Measurements from ENCODE around the gene DEK.

DNA sequence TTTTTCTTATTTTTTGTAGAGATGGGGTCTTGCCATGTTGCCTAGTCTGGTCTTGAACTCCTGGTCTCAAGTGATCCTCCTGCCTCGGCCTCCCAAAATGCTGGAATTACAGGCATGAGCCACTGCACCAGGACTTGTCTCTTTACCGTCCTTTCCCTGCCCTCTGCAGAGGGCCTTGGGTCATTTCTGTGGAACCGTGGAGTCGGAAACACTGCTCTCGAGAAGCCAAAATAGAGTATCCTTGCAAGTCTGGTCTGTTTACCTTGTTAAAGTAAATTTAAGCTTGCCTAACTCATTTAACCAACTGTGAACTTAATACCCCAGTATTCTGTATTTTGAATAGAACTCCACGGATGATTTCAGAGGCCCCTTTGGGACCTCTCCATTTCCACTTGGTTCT, 57.7 kb downstream of the DEK start:
- TF ChIP-seq, protein P1, sequence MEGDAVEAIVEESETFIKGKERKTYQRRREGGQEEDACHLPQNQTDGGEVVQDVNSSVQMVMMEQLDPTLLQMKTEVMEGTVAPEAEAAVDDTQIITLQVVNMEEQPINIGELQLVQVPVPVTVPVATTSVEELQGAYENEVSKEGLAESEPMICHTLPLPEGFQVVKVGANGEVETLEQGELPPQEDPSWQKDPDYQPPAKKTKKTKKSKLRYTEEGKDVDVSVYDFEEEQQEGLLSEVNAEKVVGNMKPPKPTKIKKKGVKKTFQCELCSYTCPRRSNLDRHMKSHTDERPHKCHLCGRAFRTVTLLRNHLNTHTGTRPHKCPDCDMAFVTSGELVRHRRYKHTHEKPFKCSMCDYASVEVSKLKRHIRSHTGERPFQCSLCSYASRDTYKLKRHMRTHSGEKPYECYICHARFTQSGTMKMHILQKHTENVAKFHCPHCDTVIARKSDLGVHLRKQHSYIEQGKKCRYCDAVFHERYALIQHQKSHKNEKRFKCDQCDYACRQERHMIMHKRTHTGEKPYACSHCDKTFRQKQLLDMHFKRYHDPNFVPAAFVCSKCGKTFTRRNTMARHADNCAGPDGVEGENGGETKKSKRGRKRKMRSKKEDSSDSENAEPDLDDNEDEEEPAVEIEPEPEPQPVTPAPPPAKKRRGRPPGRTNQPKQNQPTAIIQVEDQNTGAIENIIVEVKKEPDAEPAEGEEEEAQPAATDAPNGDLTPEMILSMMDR (conservative IDR thresholded peaks at IDR 0.05; ENCODE audit: low read depth, low read length): no peak
- no peak for TF ChIP-seq EZH2 (IDR thresholded peaks at IDR 0.05; ENCODE audit: borderline replicate concordance, low read depth, low read length, poor library complexity, severe bottlenecking)

All from A673 (cell line).